IMR-90 (cell line): ENCODE results near the gene HBM. TPM values are rescaled to one million over a fixed set of nuclear protein-coding genes. Genes with fewer than 3 reads are reported as not detected.
A peak's percentile ranks its signal among the peaks of the same experiment; 100 is the strongest.

Source experiments
- ATAC-seq: fragments of 200-7000 bp; cut with Tn5 transposase; 2 replicates; pipeline ENCODE4 v1.9.1; 2020; ENCODE audit warnings: low read depth, mild to moderate bottlenecking, moderate library complexity
- BruUV-seq: library from RNA; stranded (reverse); fragments of 400-500 nt; replicated peaks from 2 replicates; lab custom pipeline; 2021; lab: Mats Ljungman, UMichigan
- CTCF ChIA-PET: fragments of 300-600 bp; formaldehyde crosslinking; extraction: SDS; loops from one replicate; lab custom pipeline; 2021; ENCODE audit warnings: antibody characterized with exemption; lab: Yijun Ruan, JAX
- POLR2A ChIA-PET: fragments of 300-600 bp; sonication (Branson Sonifier 250); formaldehyde crosslinking; loops from one replicate; lab custom pipeline; 2022; ENCODE audit warnings: antibody characterized with exemption; ENCODE audit not compliant: unreplicated experiment; lab: Charles Lee
- DNase-seq: peaks from one replicate; pipeline ENCODE4 v3.0.0; 2013
- H2AFZ ChIP-seq: replicated peaks from 2 replicates; pipeline ENCODE3; 2013; ENCODE audit warnings: low read length, mild to moderate bottlenecking; ENCODE audit not compliant: poor library complexity
- H2AK5ac ChIP-seq: 2 replicates; pipeline ENCODE4 v1.6.1; 2013; ENCODE audit warnings: low read depth, low read length, inconsistent platforms
- H2AK9ac ChIP-seq: replicated peaks from 2 replicates; pipeline ENCODE3; 2013; ENCODE audit warnings: mild to moderate bottlenecking, low read depth, low read length, moderate library complexity; ENCODE audit not compliant: poor library complexity
- H2BK120ac ChIP-seq: 2 replicates; pipeline ENCODE4 v1.6.1; 2013; ENCODE audit warnings: low read depth, low read length, inconsistent platforms
- H2BK15ac ChIP-seq: 3 replicates; pipeline ENCODE4 v1.6.1; 2013; ENCODE audit warnings: low read depth, low read length, inconsistent platforms
- H2BK20ac ChIP-seq: 2 replicates; pipeline ENCODE4 v1.6.1; 2013; ENCODE audit warnings: low read depth, mild to moderate bottlenecking, inconsistent platforms, low read length, moderate library complexity
- H2BK5ac ChIP-seq: 2 replicates; pipeline ENCODE4 v1.6.1; 2013; ENCODE audit warnings: mild to moderate bottlenecking, low read depth, low read length, inconsistent platforms; ENCODE audit not compliant: poor library complexity, severe bottlenecking
- H3K14ac ChIP-seq: replicated peaks from 2 replicates; pipeline ENCODE4 v1.6.1; 2013; ENCODE audit warnings: low read depth, low read length, inconsistent platforms
- H3K18ac ChIP-seq: 2 replicates; pipeline ENCODE4 v1.6.1; 2013; ENCODE audit warnings: low read depth, low read length, control low read depth
- H3K23ac ChIP-seq: 2 replicates; pipeline ENCODE4 v1.6.1; 2013; ENCODE audit warnings: low read depth, low read length, inconsistent platforms
- H3K27ac ChIP-seq: 2 replicates; pipeline ENCODE4 v1.5.1; 2013; ENCODE audit warnings: mild to moderate bottlenecking, control low read depth, low read length; ENCODE audit not compliant: insufficient read depth
- H3K27me3 ChIP-seq: 2 replicates; pipeline ENCODE4 v1.6.1; 2013; ENCODE audit warnings: low read length; ENCODE audit not compliant: control insufficient read depth, insufficient read depth
- H3K36me3 ChIP-seq: 2 replicates; pipeline ENCODE4 v1.6.1; 2013; ENCODE audit warnings: low read length, mixed read lengths; ENCODE audit not compliant: control insufficient read depth, insufficient read depth
- H3K4ac ChIP-seq: 2 replicates; pipeline ENCODE4 v1.6.1; 2013; ENCODE audit warnings: low read depth, low read length, inconsistent platforms
- H3K4me1 ChIP-seq: 2 replicates; pipeline ENCODE4 v1.6.1; 2013; ENCODE audit warnings: low read length, mixed read lengths; ENCODE audit not compliant: control insufficient read depth, insufficient read depth
- H3K4me2 ChIP-seq: 2 replicates; pipeline ENCODE4 v1.6.1; 2013; ENCODE audit warnings: low read depth, mild to moderate bottlenecking, control low read depth, low read length, moderate library complexity
- H3K4me3 ChIP-seq: 2 replicates; pipeline ENCODE4 v1.5.1; 2013; ENCODE audit warnings: low read depth, mild to moderate bottlenecking, control low read depth, low read length, moderate library complexity; ENCODE audit not compliant: insufficient read depth
- H3K56ac ChIP-seq: 2 replicates; pipeline ENCODE4 v1.6.1; 2013; ENCODE audit warnings: low read length, inconsistent platforms; ENCODE audit not compliant: insufficient read depth; ENCODE audit errors: extremely low read depth
- H3K79me1 ChIP-seq, 2 experiments: 2 replicates each; pipeline ENCODE4 v1.6.1; 2013; ENCODE audit warnings: low read length in 2 of 2, inconsistent platforms in 1 of 2, low read depth in 1 of 2
- H3K9ac ChIP-seq: 2 replicates; pipeline ENCODE4 v1.6.1; 2013; ENCODE audit warnings: low read depth, low read length, control low read depth
- H3K9me1 ChIP-seq: 2 replicates; pipeline ENCODE4 v1.6.1; 2013; ENCODE audit warnings: low read length, inconsistent platforms; ENCODE audit not compliant: insufficient read depth
- H3K9me3 ChIP-seq: 2 replicates; pipeline ENCODE4 v1.6.1; 2013; ENCODE audit warnings: low read length; ENCODE audit not compliant: control insufficient read depth, insufficient read depth
- H4K20me1 ChIP-seq: 2 replicates; pipeline ENCODE4 v1.6.1; 2013; ENCODE audit warnings: low read length, inconsistent platforms; ENCODE audit not compliant: insufficient read depth
- H4K5ac ChIP-seq: 2 replicates; pipeline ENCODE4 v1.6.1; 2013; ENCODE audit warnings: mild to moderate bottlenecking, low read depth, low read length, control low read depth
- H4K8ac ChIP-seq, 2 experiments: 2 replicates each; pipeline ENCODE4 v1.6.1; 2013; ENCODE audit warnings: low read depth in 2 of 2, low read length in 2 of 2, control low read depth in 1 of 2, inconsistent platforms in 1 of 2
- H4K91ac ChIP-seq: 2 replicates; pipeline ENCODE4 v1.6.1; 2013; ENCODE audit warnings: low read depth, low read length, inconsistent platforms; ENCODE audit not compliant: insufficient read depth
- CTCF ChIP-seq: conservative IDR thresholded peaks from 2 replicates; pipeline ENCODE4 v1.5.1; 2012; ENCODE audit warnings: mild to moderate bottlenecking, low read depth, low read length, improper control_type of control experiment
- MAZ ChIP-seq: IDR thresholded peaks from 2 replicates; pipeline ENCODE4 v1.6.1; 2012; ENCODE audit warnings: low read depth, mild to moderate bottlenecking, low read length, improper control_type of control experiment, moderate library complexity, borderline replicate concordance
- RAD21 ChIP-seq: IDR thresholded peaks from 2 replicates; pipeline ENCODE4 v1.6.1; 2012; ENCODE audit warnings: low read length, improper control_type of control experiment
- RFX5 ChIP-seq: IDR thresholded peaks from 2 replicates; pipeline ENCODE4 v1.8.0; 2012; ENCODE audit warnings: low read depth, mild to moderate bottlenecking, low read length, moderate library complexity
- SMC3 ChIP-seq: fragments of 150-350 bp; IDR thresholded peaks from 2 replicates; pipeline ENCODE4 v1.6.1; 2016; ENCODE audit warnings: low read depth, mild to moderate bottlenecking, antibody characterized with exemption, low read length, moderate library complexity
- WGBS, 2 experiments: methylation state at CpG; one replicate each; pipeline versions ENCODE4 v1.1.5 to v1.1.7; 2013; ENCODE audit warnings: missing lambda C conversion rate in 2 of 2; ENCODE audit not compliant: insufficient read length in 1 of 2; ENCODE audit errors: extremely low coverage in 2 of 2; 5-methylcytosine and 5-hydroxymethylcytosine counted together
- dilution Hi-C: fragments of 300-500 bp; cut with HindIII; formaldehyde crosslinking; loops from one replicate; pipeline ENCODE4 v1.14.3; 2018; ENCODE audit warnings: low sequenced_read_pairs; ENCODE audit not compliant: unreplicated experiment
- in situ Hi-C: fragments of 300-500 bp; cut with MboI; formaldehyde crosslinking; loops from 3 replicates; pipeline ENCODE4 v1.14.3; 2019; ENCODE audit warnings: low sequenced_read_pairs, inconsistent platforms, mixed read lengths
- intact Hi-C: fragments of 100-400 bp; cut with micrococcal nuclease; formaldehyde crosslinking; loops from 2 replicates; pipeline ENCODE4 v1.10.0; 2022
- polyA plus RNA-seq, 3 experiments: library from polyadenylated mRNA; depleted of rRNA; stranded (reverse); fragments of >200 nt; gene quantifications; 2 replicates each; pipeline ENCODE4 v1.2.3, GENCODE V29; 2012; ENCODE audit warnings: low replicate concordance in 1 of 3
- total RNA-seq: library from RNA; depleted of rRNA; stranded (reverse); fragments of >200 nt; gene quantifications from 2 replicates; pipeline ENCODE4 v1.2.3, GENCODE V29; 2012

Gene HBM
- total and polyA plus RNA-seq, 2 of the 4 experiments (the other 2 are of a cell fraction) = not detected

DNA sequence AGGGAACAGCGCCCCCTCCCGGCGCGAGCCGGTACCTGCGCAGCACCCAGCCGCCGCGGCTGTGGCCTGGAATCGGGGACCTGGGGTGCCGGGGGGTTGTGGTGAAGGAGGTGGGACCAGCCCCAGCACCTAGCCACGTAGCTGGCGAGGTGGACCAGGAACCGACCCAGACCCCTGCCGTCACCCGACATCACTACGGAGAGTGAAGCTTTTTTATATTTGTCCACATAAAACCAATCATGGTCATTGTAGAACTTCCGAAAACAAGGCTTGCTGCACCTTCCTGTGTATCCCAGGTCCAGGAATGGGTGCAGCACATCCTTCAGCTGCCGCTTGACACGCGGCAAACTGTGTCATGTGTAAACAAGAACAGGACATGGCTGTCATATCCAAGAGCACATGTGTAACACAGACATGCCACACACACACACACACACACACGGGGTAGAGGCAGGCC is 15.8 kb downstream of the HBM start:
- TF ChIP-seq MAZ (peak; percentile 53; the same call in 1 of the 2 replicates), SMC3 (peak; percentile 69), RAD21 (peak; percentile 80; the same call in 1 of the 2 replicates), RFX5 (no peak), CTCF (peak; percentile 90)

More for the DNA sequence above, 15.8 kb downstream of the HBM start:
- dilution Hi-C loops (no loop called here), intact Hi-C loops (loop anchor here (1.0 to 5.0 kb wide), 2 partner anchors 44 to 74 kb away; partner anchors contain the start of gene NPRL3), in situ Hi-C loops (loop anchor here (5.0 kb wide), 1 partner anchor 74 kb away; no protein-coding TSS in a partner anchor)
- H3K4me3 ChIP-seq = no peak overlapping the region
- H3K18ac ChIP-seq = no peak overlapping the region
- no peak overlapping the region for H3K4ac ChIP-seq
- no peak overlapping the region for H2BK20ac ChIP-seq
- no peaks in the 10 kb centered on the region for H3K9me3 ChIP-seq
- no TSS peak for BruUV-seq
- POLR2A ChIA-PET = no interaction called here
- no peak overlapping the region for H4K8ac ChIP-seq
- no peak overlapping the region for H4K91ac ChIP-seq
- H2AK9ac ChIP-seq = peak overlapping the region; percentile 80
- H2AFZ ChIP-seq = peak overlapping the region; percentile 84
- H3K4me1 ChIP-seq = peaks cover 5% of the 10 kb centered on the region; the same call in 1 of the 2 replicates
- 0 out of 4 replicates have a peak, but pooled peaks cover 0 to 8% of the 10 kb centered on the region in 2 experiments for H3K79me1 ChIP-seq
- no peak overlapping the region for H2BK120ac ChIP-seq
- CTCF ChIA-PET = interaction anchor here (0.6 to 2.5 kb wide), 3 partner anchors 12 to 75 kb away, joined by 3 to 11 read pairs (median 3); no protein-coding TSS in a partner anchor
- WGBS, 2 experiments = 30% methylated on average over 2 of the region's 22 CpGs; no CpG with 5 or more reads in 1 of the 2 experiments
- no peak overlapping the region for H4K5ac ChIP-seq
- no peak overlapping the region for H2BK15ac ChIP-seq
- no peak overlapping the region for H3K27ac ChIP-seq
- H2AK5ac ChIP-seq = no peak overlapping the region
- H3K9ac ChIP-seq = no peak overlapping the region
- no peak overlapping the region for H3K56ac ChIP-seq
- no peak overlapping the region for H3K23ac ChIP-seq
- H4K20me1 ChIP-seq = peaks cover 12% of the 10 kb centered on the region
- peaks cover 25% of the 10 kb centered on the region for H3K27me3 ChIP-seq
- no peak overlapping the region for H3K4me2 ChIP-seq
- DNase-seq (no peak), ATAC-seq (no peak)
- no peaks in the 10 kb centered on the region for H3K9me1 ChIP-seq
- no peak overlapping the region for H3K14ac ChIP-seq
- peaks cover 9% of the 10 kb centered on the region; the same call in 1 of the 2 replicates for H3K36me3 ChIP-seq
- no peak overlapping the region for H2BK5ac ChIP-seq
